ENCODE results near the gene UACA.
"Not testable (repeated sequence)": the region's sequence is repeated elsewhere in the genome, so short reads cannot be mapped to it uniquely, and the experiment has no call there.

UACA gene

DNA sequence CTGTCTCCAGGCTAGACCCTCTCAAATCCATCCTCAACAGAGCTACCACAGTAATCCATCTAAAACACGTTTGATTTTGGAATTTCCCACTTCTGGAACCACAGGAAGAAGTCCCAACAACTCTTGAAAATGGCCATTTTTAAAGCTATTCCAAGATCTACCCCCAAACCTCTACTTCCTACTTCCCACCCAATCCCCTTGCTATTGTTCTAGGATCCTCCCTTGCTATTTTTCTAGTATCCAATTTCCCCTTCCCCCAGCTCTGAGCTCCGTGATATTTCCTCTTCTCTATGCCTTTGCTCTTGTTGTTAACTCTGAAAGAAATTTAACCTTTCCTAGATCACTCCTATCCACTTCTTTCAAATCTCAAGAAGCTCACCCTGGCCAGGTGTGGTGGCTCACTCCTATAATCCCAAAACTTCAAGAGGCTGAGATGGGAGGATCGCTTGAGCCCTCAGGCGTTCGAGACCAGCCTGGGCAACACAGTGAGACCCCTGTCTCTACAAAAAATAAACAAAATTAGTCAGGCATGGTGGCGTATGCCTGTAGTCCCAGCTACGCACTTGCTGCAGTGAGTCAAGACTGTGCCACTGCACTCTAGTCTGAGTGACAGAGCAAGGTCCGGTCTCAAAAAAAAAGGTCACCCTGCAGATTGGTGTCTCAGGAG is 13.0 kb downstream of the UACA start:
- DNase-seq = no peak

DNA sequence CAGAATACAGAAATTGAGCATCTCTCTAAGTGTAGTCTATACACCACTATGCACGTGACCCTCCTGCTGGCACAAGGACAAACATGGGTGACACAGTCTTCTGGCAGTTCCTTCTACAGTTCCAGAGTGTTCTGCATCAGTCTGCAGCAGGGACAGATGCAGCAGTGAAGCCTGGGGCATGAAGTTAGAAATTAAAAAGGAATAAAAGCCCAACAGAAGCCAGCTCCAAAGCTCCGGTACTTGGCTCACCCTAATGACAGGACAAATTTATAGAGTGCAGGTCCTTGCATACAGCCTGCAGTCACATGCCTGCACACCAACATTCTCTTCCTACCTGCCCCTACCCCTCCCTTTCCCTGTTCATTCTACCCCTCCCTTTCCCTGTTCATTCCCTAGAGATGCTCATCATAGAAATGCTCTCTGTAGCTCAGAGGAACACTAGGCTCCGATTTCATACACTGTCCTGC is 15.0 kb downstream of the UACA start:
- no peak for DNase-seq

- DNase-seq = not testable (repeated sequence)
Observed at GRCh38 chr15:70746598-70746997, 16.8 kb downstream of the UACA start.

GRCh38 chr15:70742928-70743327 is 20.4 kb downstream of the UACA start:
- DNase-seq = no peak

DNA sequence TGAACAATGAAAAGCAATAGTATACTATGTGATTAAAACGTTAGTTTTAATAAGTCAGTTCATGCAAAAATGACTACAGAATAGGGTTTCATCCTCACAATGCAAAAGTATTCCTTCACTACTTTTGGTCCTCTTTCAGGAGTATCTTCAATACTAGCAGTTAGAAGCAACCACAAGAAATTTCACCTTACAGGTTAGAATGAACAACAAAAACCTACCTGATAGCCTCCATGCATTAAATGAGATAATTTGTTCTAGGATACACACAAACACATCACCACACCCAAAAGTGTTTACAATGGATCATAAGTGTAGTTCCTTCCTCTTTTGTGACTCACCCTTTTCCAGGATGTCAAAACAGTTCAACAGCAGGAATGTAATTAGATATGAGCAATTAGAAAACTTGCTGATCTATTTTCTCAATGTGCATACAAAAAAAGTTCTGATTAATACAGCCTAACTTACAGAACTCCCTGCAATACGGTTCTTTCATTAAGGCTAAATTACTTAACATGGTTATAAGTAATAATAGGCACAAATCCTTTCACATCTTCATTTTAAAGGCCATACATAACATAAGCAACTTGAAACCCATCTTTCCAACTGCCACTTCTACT is 21.6 kb downstream of the UACA start:
- DNase-seq = no peak

- no peak for DNase-seq
Observed at GRCh38 chr15:70741107-70741531, 22.2 kb downstream of the UACA start.

GRCh38 chr15:70735040-70735439 is 28.3 kb downstream of the UACA start:
- not testable (repeated sequence) for DNase-seq

GRCh38 chr15:70729164-70729563 is 34.2 kb downstream of the UACA start:
- no peak for DNase-seq

DNA sequence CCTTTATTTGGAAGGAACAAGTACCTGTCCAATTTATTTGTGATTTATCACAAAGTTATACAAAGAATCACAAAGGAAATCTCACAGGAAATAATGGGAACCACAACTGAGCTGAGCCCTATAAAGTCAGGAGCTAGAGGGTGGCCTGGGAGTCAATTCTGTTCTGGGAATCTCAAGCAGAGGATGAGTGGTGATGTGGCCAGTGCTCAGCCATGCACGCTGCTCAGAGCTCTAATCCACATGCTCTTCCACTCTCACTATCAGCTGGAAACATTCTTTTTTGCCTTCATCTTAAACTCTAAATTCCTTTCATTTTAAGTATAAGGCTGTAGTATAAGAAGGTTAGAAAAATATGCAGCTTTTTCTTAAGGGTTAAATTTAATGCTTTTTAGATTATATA is 36.6 kb downstream of the UACA start:
- DNase-seq = no peak

GRCh38 chr15:70723927-70724326 is 39.4 kb downstream of the UACA start:
- DNase-seq = no peak

- no peak for DNase-seq
Observed at GRCh38 chr15:70723122-70723422, 40.3 kb downstream of the UACA start.

GRCh38 chr15:70722266-70723121 is 40.9 kb downstream of the UACA start:
- DNase-seq = no peak

- DNase-seq = no peak
Observed at GRCh38 chr15:70720228-70721016, 42.9 kb downstream of the UACA start.

DNA sequence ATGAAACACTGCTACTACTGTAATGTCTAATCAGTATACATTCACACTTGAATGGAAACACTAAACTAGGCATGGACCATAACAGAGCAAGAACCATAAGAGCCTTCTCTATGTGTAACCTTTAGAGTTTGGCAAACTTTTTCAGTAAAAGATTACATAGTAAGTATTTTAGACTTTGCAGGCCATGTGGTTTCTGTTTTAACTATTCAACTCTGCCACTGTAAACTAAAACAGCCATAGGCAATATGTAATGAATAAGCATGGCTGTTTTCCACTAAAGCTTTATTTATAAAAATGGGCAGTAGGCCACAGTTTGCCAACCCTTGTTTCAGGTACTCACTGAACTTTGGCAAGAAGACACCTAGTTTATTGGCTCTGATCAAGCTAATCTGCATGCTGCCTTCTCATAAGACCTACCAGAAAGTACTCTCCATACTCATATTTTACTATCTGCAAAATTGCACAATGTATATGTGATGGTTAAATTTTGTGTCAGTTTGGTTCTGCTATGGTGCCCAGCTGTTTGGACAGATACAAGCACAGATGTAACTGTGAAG is 46.0 kb downstream of the UACA start:
- DNase-seq = no peak

DNA sequence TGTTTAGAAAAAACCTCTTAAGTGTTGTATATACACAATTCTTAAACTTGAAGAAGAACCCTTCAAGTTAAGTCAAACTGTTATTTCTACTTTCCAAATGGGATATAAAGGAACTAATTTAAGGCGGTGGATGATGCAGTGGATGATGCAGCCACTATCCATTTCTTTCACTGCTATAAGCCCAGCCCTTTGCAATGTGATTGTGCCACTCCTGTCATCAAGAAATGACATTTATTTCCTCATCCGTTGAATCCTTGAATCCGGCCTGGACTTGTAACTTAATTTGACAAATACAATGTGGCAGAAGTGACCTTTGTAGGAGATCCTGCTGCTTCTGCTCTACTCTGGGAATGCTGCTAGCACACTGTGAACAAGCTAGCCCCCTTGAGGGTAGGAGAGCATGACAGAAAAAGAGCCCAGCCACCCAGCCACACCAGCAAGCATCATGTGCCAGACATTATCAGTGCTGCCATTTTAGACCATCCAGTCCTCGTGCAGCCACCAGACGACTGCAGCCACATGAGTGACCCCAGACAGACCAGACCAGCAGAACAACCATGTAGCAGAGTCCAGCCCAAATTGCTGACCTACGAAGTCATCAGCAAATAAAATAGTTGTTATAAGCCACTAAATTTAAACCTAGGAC is 47.4 kb downstream of the UACA start:
- DNase-seq = no peak

DNA sequence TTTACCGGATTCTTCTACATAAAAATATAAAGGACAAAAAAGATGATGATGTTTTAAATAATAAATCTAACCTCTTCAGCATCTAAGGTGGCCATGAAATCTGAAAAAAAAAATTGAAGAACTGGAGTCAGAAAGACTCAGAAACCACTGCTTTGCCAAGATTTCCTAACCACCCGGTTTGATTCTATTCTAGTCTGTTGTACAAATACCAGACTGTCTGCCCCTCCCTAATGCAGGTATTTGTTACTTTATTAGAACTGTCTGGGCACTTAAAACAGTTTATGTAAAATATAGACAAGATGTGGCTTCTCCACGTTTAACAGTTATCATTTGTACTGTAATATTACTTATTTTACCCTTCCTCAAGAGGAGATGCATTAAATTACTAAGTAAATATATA is 48.8 kb downstream of the UACA start:
- DNase-seq = no peak

- DNase-seq = no peak
Observed at GRCh38 chr15:70714015-70714414, 49.3 kb downstream of the UACA start.

GRCh38 chr15:70712271-70712670 is 51.1 kb downstream of the UACA start:
- DNase-seq = no peak

DNA sequence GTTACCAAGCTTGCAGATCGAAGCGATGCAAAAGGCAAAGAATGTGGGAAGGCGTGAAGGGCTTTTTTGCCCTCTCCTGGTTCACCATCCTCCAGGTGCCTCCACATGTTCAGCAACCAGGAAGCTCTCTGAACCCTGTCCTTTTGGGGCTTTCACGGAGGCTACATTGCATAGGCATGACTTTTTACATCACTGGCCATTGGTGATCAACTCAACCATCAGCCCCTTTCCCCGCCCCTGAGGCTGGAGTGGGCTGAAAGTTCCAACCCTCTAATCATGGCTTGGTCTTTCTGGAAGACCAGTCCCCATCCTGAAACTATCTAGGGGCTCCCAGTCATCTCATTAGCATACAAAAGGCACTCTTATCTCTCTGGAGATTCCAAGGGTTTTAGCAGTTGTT is 52.6 kb downstream of the UACA start:
- DNase-seq = no peak

DNA sequence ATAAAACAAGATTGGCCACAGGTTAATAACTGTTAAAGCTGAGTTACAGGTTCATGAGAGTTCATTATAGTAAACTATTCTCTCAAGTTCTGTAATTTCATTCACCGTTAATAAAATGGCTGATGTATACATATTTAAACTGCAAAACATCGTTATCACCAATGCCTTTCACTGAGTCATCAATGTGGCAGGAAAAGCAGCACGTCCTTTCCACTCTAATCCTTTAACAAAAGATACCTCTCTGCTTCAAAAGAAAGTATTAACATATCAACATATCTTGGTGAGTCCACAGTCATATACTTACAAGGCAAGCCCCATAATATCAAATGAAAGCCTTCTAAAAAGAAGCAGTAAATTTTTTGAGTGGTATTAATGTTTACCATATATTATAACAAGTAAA is 54.5 kb downstream of the UACA start:
- no peak for DNase-seq

GRCh38 chr15:70707686-70708300 is 55.6 kb downstream of the UACA start:
- DNase-seq = no peak

DNA sequence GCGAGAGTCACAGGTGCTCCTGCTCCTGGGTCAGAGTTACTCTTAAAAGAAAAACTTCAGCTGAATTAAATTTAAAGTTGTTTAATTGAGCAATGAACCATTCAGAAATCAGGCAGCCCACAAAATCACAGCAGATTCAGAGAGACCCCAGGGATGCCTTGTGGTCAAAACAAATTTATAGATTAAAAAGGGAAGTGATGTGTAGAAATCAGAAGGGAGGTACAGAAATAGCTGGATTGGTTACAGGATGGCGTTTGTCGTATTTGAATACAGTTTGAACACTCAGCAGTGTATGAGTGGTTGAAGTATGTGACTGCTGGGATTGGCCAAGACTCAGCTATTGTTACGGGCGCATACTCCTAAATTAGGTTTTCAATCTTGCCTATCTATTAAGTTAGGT is 58.6 kb downstream of the UACA start:
- DNase-seq = no peak

Measured in NCI-H1930 (cell line).